GM19324 (cell line): ENCODE results near the gene C9orf152.
"Not testable (repeated sequence)": the region's sequence is repeated elsewhere in the genome, so short reads cannot be mapped to it uniquely, and the experiment has no call there.

Experiments used
- ATAC-seq: cut with Tn5 transposase; IDR thresholded peaks from one replicate; pipeline ENCODE4 v1.9.1; 2021; ENCODE audit warnings: mild to moderate bottlenecking, moderate library complexity; ENCODE audit not compliant: unreplicated experiment, low FRiP score

The C9orf152 gene

GRCh38 chr9:110217656-110218099 lies 9.7 kb upstream of the C9orf152 start:
- ATAC-seq: no peak

- no peak for ATAC-seq
These were observed 6.8 kb upstream of the C9orf152 start for GRCh38 chr9:110214586-110215355.

GRCh38 chr9:110214090-110214489 lies 6.1 kb upstream of the C9orf152 start:
- no peak for ATAC-seq

GRCh38 chr9:110213413-110214044 lies 5.6 kb upstream of the C9orf152 start:
- ATAC-seq: no peak

GRCh38 chr9:110207071-110207641 lies 803 bp downstream of the C9orf152 start:
- ATAC-seq: no peak

GRCh38 chr9:110206389-110206788 lies 1.6 kb downstream of the C9orf152 start:
- ATAC-seq: no peak

- ATAC-seq: not testable (repeated sequence)
These were observed 2.3 kb downstream of the C9orf152 start for GRCh38 chr9:110205612-110206011.

- ATAC-seq: no peak
These were observed 5.7 kb downstream of the C9orf152 start for GRCh38 chr9:110202232-110202631.

GRCh38 chr9:110199643-110200042 lies 8.3 kb downstream of the C9orf152 start:
- no peak for ATAC-seq

- no peak for ATAC-seq
These were observed 9.6 kb downstream of the C9orf152 start for GRCh38 chr9:110198357-110198756.

GRCh38 chr9:110197330-110198187 lies 10.4 kb downstream of the C9orf152 start:
- no peak for ATAC-seq

GRCh38 chr9:110196084-110196499 lies 11.9 kb downstream of the C9orf152 start:
- ATAC-seq: not testable (repeated sequence)

- no peak for ATAC-seq
These were observed 15.3 kb downstream of the C9orf152 start for GRCh38 chr9:110192531-110193261.

- no peak for ATAC-seq
These were observed 16.3 kb downstream of the C9orf152 start for GRCh38 chr9:110191615-110192014.

- ATAC-seq: no peak
These were observed 18.2 kb downstream of the C9orf152 start for GRCh38 chr9:110189559-110190320.

GRCh38 chr9:110188991-110189390 lies 19.0 kb downstream of the C9orf152 start:
- ATAC-seq: no peak

GRCh38 chr9:110188101-110188500 lies 19.9 kb downstream of the C9orf152 start:
- no peak for ATAC-seq

- no peak for ATAC-seq
These were observed 20.8 kb downstream of the C9orf152 start for GRCh38 chr9:110187126-110187525.

- ATAC-seq: no peak
These were observed 21.7 kb downstream of the C9orf152 start for GRCh38 chr9:110186254-110186653.
